COLO829 (cell line): ENCODE data around the gene CPLX3.
"Not testable (repeated sequence)": the region's sequence is repeated elsewhere in the genome, so short reads cannot be mapped to it uniquely, and the experiment has no call there.

Experiments
- DNase-seq: peaks from one replicate; pipeline ENCODE4 v3.0.0; 2012; ENCODE audit warnings: low spot score

Gene CPLX3, protein sequence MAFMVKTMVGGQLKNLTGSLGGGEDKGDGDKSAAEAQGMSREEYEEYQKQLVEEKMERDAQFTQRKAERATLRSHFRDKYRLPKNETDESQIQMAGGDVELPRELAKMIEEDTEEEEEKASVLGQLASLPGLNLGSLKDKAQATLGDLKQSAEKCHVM

DNA sequence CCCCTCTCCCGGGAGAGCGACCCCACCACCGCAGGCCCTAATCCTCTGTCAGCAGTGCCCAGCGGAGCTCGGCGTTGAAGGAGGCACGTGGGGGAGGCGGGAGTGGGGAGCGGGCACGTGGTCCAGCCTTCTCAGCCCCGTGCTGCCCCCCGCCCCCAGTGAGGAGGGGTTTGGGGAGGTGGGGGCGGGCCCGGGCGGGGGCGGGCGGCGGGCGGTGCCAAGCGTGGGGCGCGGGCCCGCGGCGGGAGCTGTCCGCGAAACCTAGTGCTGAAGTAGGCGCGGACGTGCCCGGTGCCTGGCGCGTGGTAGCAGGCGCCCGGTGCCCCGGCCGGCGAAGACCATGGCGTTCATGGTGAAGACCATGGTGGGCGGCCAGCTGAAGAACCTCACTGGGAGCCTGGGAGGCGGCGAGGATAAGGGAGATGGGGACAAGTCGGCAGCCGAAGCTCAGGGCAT is at the start of gene CPLX3:
CPLX3 (plus strand) TSS at position 264 of the 456 bp plus-strand sequence; CDS start at position 341, 77 bp downstream.
- DNase-seq: peak; percentile 20

DNA sequence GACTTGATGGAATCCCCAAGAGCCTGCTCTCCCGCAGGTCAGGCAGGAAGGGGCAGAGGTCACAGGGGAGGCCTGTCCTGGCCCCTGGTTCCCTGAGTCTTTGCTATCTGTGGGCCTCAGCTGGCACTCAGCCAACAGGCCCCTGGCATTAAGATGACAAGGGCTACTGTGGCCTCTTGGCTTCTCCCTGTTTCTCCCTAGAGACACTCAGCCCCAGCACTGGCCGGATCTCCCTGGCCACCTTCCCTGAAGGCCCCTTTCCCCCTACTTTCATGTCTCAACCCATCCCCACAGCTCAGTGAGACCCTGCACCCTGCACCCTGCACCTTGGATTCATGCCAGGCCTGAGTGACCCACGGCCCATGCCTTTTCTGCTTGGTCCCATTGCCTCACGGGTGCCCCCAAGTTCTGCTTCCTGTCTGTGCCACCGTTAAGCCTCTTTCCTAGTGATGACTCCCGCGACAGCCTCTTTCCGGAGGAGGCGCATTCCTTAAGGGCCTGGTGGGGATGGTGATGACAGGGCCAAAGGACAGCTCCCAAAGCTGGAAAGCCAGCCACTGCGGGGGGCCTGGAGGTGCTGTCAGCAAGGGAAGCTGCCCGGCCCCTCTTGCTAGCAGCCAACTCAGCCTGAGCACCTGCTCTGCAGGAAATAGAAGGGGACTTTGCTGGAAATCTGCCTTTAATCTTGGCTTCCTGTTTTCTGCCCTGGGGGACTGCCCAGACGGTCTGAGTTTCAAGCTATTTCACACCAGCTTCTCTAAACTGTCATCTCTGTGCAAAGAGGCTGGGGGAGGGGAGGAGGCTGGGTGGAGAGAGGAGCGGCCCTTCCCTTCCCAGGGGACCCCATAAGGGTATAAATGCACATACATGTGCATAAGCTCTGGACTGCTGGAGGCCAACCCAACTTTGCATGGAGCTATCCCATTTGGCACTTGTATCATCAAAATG is 49.3 kb upstream of the CPLX3 start:
- DNase-seq: no peak

DNA sequence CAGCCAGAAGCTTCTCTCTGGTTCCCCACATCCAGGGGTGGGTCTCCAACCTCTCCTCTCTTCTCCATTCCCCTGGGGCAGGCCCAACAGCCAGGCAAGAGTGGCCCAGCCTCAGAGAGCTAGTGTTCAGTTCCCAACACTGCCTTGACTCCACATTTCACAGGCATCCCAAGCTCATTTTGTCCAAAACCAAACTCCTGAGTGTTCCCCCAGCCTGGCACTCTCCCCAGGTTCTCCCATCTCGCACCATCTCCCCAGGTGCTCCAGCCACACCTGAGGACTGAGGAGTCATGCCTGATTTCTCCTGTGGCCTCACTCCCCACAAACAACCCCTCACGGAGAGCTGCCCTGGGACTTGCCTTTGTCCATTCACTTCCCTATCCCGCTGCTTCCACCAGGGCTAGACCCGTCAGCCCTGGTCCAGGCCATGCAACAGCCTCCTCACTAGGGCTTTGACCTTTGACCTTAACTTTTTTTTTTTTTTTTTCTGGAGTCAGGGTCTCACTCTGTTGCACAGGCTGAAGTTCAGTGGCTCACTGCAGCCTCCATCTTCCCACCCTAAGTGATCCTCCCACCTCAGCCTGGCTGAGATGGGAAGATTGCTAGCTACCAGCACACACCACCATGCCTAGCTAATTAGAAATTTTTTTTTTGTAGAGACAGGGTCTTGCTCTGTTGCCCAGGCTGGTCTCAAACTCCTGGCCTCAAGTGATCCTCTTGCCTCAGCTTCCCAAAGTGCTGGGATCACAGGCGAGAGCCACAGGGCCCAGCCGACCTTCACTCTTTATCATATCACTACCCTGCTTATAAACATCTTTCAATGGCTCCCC is 48.4 kb upstream of the CPLX3 start:
- DNase-seq: no peak

DNA sequence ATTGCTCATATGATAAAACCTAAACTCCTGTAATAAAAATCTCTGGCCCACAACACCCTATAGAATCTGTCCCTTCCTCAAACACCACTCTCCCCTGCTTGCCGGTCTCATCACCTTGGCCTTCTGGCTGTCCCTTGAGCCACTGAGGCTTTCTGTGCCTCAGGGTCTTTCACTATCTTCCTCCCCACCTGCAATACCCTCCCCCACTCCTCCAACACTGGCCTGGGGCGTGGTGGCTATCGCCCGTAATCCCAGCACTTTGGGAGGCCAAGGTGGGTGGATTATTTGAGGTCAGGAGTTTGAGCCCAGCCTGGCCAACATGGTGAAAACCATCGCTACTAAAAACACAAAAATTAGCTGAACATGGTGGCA is 47.8 kb upstream of the CPLX3 start:
- DNase-seq: no peak

DNA sequence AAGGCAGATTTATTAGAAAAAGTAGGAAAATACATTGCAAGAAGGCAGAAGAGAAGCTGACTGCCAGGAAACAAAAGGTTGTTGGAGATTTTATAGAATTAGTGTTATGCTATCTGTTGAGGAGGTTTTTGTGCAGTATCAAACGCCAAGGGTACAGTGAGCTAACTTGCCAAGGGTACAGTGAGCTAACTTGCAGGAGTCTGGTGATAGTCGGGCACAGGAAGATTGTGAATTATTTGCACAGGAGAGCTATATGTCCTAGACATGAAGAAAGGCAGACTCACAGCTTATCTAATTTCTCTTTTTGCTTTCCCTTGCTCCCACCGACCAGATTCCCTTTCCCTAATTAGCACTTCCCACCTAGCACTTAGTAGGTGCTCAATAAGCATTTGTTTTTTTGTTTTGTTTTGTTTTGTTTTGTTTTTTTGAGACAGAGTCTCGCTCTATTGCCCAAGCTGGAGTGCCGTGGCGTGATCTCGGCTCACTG is 47.2 kb upstream of the CPLX3 start:
- DNase-seq: no peak

DNA sequence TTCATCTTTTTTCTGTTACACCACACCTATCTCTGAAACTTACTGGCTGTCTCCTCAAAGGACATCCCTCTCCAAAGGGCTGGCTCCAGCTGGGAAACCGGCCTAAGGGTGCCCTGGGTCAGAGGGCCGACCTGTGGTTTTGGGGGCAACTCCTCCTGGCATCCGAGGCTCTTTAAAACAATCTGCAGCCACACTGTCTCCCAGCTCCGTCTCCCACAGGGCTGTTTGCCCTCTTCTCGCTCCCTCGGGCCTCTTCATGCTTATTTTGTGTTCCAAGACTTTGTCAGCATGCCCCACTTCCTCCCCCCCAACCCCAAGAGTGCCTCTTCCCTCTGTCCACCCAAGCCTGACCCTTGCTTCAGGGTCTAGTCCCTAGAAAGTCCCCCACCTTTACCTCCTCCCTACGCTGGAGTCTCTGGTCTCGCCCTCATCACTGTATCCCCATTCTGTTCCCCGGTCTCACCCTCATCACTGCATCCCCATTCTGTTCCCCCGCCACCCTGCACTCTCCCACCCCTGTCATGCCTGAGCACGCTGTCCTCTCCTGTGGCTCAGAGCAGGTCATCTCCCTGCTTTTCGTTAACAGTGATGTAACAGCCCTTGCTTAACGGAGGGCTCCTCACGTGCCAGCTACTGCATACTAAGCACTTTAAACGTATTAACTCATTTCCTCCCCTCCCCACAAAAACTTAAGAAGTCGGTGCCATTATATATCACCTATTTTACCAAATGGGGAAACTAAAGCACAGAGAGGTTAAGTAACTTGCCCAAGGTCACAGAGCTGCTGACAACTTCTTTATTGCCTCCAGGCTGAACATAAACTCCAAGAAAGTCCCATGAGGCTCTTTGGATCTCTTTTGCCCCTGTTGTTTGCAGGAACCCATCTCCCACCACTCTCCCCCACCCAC is 45.6 kb upstream of the CPLX3 start:
- DNase-seq: no peak

DNA sequence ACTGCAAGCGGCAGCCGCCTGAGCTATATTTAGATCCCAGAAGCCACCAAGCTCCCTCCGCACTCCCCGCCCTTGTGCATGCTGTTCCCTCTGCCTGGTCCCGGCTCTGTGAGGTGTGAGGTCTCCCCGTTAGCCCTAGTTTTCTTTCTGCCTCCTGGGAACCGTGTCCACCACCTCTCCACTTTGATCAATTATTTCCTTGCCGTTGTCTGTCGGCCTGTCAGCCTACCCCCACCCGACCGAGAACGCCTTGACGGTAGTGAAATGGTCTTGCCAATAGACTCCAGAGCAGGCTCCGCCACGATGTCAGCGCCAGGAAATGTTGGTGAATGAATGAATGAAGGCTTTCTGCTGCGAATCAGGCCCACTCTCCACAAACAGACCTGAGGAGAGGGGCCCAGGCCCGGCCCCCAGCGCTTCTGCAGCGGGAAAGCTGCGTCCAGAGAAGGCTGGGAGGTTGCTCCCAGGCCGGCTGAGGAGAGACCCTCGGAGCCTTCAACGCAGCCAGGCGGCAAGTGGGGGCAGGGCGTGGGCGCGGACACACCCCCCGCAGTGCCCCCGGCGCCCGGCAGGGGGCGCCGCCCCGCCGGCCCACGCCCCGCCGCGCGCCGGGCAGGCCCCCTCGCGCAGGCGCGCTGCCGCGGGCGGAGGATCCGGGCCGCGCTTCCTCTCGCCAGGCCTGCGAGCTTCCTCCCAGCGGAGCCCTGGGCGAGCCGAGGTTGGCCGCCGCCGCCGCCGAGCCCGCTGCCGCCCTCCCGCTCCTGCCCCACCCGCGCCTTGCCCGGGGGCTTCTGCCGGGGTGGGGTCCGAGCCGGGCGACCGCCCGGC is 44.8 kb upstream of the CPLX3 start, which contains the start of gene CSK:
CSK (plus strand) TSS at position 650 of the 828 bp plus-strand sequence. CDS start 16,218 bp downstream, outside the sequence.
- DNase-seq: peak; percentile 61

DNA sequence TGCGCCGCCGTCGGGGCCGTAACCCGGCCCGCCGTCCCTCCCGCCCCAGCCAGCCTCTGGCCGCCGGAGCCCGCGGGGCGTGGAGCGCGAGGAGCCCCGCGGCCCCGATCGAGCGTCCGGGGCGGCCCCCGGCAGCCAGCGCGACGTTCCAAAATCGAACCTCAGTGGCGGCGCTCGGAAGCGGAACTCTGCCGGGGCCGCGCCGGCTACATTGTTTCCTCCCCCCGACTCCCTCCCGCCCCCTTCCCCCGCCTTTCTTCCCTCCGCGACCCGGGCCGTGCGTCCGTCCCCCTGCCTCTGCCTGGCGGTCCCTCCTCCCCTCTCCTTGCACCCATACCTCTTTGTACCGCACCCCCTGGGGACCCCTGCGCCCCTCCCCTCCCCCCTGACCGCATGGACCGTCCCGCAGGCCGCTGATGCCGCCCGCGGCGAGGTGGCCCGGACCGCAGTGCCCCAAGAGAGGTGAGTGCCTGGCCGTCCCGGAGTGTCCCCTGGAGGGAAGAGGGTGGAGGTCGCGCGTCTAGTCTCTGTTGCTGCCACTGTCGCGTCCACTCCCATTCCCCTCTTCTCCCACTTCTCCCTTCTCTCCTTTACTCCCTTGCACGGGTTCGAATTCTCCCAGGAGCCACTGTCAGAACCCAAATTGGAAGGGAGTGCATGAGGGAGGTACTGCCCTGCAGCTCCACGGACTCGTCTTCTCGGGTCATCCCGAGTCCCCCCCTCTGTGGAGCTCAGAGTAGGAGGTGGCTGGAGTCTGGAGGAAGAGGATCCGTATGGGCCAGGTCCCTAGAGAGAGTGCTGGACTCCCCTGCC is 44.0 kb upstream of the CPLX3 start:
- DNase-seq: no peak

DNA sequence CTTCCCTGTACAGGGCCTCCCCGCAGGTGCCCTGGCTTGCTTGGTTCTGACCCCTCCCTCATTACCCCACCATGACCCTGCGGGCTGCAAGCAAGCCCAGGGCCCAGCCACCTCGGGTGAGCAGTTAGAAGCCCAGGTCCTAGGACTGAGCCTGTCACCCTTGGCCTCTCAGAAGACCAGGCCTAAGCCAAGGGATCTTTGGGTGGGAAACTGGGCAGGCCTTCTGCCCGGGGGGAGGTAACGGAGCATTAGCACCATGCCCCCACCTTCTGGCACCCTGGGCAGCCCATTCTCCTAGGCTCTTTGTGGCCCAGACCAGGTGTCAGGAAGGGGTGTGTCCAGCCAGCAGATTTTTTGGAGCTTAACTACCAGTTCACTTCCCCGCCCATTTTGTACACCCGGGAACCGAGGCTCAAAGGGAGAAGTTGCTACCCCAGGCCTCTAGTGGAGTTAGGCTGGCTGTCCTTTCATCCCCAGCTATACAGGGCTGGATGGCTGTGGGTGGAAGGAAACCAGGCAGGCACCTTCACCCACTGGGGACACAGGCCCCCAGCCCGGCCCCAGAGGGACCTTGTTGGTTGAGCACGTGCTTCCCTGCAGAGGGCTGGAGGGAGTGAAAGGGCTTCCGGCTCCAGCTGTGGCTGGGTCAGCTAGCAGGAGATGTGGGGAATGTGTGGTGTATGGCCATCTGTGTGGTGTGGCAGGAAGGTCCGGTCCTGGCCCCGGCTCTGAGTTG is 43.2 kb upstream of the CPLX3 start:
- no peak for DNase-seq

DNA sequence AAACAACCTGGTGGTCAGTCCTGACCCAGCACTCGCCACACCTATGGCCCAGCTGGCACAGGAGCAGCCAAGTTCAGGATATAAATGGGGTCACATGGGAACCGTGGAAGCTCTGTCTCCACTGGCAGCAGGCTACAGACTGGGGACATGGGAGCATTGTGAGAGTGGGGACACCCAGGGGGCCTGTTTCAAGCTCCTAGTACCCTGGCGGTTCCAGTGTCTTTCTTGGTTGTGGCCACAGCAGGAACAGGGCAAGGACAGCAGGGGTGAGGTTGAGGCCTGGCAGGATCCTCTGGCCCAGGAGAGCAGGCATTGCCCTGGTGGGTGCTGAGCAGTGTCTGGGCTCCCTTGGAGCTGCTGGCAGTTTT is 42.6 kb upstream of the CPLX3 start:
- no peak for DNase-seq

DNA sequence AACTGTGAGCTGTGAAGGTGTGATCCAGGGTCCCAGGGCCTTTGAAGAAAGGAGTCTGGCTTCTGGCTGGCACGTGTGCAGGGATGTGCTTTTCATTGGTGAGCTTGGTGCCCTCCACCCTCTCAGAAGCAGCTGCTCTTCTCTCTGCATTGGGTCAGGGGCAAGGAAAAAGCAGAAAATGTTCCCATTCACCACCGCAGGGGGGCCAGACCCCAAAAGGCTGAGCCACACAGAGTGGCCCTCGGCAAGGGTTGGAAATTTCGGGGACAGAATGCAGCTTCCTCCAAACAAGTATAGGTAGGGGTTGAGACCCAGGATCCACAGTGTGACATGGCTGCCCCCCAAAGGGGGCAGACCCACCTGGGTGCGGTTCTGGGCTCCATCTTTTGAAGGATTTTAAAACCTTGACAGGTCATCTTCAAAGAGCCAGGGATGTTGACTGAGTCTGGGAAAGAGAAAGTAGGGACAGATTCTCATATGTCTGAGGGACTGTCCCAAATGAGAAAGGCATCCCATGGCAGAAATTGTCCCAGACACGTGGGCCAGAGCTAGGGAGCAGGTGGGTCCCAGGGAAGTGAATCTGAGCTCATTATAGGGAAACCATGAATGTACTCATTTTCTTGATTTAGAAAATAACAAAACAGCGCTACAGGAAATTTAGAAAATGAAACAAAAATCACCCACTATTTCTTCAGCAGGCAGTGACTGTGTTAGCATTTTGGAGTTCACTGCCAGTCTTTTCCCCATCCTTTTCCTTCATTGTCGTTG is 41.8 kb upstream of the CPLX3 start:
- no peak for DNase-seq

DNA sequence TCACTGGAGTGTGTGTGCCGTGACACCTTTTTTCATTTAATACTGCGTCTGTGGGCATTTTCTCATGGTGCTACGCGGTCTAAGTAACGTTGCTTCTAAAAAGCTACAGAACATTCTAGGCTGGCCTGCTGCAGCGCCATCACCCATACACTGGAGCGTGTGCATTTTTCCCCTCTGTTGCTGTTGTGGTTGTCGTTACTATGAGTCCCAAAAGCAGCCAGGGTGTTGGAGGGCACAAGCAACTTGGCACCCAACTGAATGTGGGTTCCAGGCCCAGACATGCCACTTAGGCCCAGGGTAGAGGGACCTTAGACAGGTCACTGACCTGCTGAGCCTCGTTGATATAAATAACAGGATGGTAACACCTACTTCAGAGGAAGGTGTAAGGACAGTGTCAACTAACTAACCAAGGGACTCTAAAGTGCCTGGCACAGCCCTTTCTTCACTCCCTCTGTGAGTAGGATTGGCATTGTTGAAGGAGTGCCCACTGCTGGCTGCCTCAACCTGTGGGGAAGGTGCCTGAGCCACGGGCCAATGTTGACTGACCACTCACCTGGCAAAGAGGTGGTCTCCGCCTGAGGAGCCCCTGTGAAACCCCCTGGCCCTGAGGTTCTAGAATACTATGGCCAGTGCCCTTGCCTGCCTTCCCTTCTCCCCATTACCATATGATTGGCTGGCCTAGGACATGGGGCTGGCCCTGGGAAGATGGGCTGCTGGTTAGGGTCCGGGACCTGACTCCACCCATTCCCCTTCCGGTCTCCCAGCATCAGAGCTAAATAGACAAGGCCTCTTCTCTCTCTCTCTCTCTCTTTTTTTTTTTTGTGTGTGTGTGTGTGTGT is 41.0 kb upstream of the CPLX3 start:
- DNase-seq: no peak

DNA sequence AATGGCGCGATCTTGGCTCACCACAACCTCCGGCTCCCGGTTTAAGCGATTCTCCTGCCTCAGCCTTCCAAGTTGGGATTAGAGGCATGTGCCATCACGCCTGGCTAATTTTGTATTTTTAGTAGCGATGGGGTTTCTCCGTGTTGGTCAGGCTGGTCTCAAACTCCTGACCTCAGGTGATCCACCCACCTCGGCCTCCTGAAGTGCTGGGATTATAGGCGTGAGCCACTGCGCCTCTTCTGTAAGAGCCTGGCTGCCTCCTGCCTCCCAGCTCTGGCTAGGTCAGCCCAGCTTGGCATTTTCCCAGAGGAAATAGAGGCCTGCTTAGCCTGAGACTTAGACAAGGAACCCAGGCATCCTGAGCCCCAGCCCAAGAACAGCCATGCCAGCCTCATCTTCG is 40.3 kb upstream of the CPLX3 start:
- DNase-seq: not testable (repeated sequence)

DNA sequence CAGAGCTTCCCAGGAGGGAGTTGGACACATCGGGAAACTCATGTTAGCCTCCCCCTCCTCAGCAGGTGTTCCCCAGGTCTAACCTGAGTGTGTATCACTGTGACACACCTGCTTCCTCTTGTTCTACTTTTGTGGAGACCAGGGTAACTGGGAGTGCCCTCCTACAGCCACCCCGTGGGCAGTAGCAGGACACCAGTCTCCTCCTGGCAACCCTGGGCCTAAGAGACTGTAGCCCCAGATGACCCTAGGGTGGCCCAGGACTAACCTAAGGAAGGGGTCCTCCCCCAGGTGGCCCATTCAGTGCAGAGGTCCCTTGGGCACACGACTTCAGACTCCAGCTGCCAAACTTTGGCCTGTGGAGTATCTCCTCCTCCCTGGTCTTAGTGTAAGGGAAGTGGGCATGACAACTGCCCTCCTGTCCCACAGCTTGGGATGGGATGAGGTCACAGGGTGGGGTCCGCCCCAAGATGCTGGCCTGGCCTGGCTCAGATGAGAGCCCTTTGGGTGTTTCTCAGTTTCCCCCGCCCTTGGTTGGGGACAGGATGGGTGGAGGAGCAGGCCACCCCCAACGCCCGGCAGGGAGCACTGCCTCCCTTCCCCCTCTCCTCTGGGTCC is 39.8 kb upstream of the CPLX3 start:
- no peak for DNase-seq

DNA sequence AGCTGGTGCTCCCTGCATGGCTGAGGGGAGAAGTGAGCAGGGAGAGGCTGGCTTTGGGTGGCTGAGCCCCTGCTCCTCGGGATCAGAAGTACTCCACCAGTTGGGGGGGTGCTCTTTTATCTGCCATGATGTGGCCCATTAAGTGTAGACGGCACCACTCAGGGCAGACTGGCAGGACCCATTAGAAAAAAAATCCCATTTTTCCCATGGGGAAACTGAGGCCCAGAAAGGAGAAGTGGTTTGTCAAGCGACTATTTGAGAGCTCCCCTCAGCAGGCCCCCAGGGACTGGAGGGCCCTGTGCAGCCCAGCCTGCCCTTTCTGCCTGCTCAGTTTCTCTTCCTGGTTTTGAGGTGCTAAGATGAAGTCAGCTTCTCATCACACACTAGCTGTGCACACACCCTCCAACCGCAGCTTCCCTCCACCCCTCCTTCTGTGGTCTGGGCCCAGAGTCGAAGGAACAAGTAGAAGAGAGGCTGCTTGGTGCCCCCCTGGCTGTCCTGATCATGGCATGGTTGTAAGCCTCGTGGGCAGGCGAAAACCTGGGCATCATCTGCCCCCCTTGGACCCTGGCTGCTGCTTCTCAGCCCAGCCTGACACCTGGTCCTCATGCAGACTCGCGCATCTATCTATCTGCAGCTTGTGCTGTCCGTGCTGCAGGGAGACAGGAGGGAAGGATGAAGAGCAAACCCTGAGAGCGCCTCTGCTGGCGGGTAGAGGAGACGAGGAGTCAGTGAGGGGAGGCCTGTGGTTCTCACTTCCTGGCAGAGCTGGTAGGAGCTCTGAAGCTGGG is 39.0 kb upstream of the CPLX3 start:
- peak; percentile 50 for DNase-seq
